Activated CD8-positive, alpha-beta T cell treated with anti-CD3 and anti-CD28 coated beads for 36 hours (primary cell): ENCODE data around the gene KCNN1. TPM values are rescaled to one million over a fixed set of nuclear protein-coding genes. Genes with fewer than 3 reads are reported as not detected.

ENCODE experiments used
- ATAC-seq: fragments of 200-7000 bp; cut with Tn5 transposase; one replicate; pipeline ENCODE4 v1.10.0; 2021; ENCODE audit warnings: mild to moderate bottlenecking, moderate library complexity
- CTCF ChIA-PET: fragments of 350-600 bp; sonication (Branson Sonifier 250); formaldehyde crosslinking; loops from one replicate; lab custom pipeline; 2021; ENCODE audit warnings: antibody characterized with exemption; lab: Charles Lee
- POLR2A ChIA-PET: fragments of 350-600 bp; sonication (Branson Sonifier 250); formaldehyde crosslinking; loops from one replicate; lab custom pipeline; 2021; ENCODE audit warnings: antibody characterized with exemption; lab: Charles Lee
- DNase-seq: peaks from one replicate; pipeline ENCODE4 v3.0.0-alpha.2; 2020
- H3K27ac Mint-ChIP-seq: one replicate; pipeline ENCODE4 v1.8.0; 2021; ENCODE audit warnings: mild to moderate bottlenecking, mixed read lengths
- H3K27me3 Mint-ChIP-seq: one replicate; pipeline ENCODE4 v1.8.0; 2021; ENCODE audit warnings: mixed read lengths
- H3K36me3 Mint-ChIP-seq: one replicate; pipeline ENCODE4 v1.8.0; 2021; ENCODE audit warnings: low read depth, mixed read lengths
- H3K4me1 Mint-ChIP-seq: one replicate; pipeline ENCODE4 v1.8.0; 2021; ENCODE audit warnings: low read depth, mixed read lengths
- H3K4me3 Mint-ChIP-seq: one replicate; pipeline ENCODE4 v1.8.0; 2021; ENCODE audit warnings: mild to moderate bottlenecking, moderate library complexity, mixed read lengths
- H3K9me3 Mint-ChIP-seq: one replicate; pipeline ENCODE4 v1.8.0; 2021; ENCODE audit warnings: mixed read lengths
- CTCF ChIP-seq: fragments of 200-600 bp; IDR thresholded peaks from one replicate; pipeline ENCODE4 v1.8.0; 2022; ENCODE audit warnings: antibody characterized with exemption, mild to moderate bottlenecking
- intact Hi-C: fragments of 100-400 bp; cut with micrococcal nuclease; formaldehyde crosslinking; loops from one replicate; pipeline ENCODE4 v1.10.0; 2022
- total RNA-seq, 2 experiments: library from RNA; stranded (reverse); gene quantifications; one replicate each; pipeline ENCODE4 v1.2.3, GENCODE V29; 2021

The KCNN1 gene
- total RNA-seq, 2 experiments from 2014 or later, result 0.25 to 1.7 TPM

GRCh38 chr19:17968362-17968761 lies 1.5 kb downstream of the KCNN1 start:
- POLR2A ChIA-PET, result interaction anchor here (1.7 kb wide), 1 partner anchor 11 kb away, joined by 4 read pairs; no protein-coding TSS in a partner anchor

GRCh38 chr19:17969096-17969792 lies 2.3 kb downstream of the KCNN1 start:
- H3K27me3 Mint-ChIP-seq, result peaks cover 32% of the 10 kb centered on the region
- intact Hi-C loops, result no loop called here
- no peaks in the 10 kb centered on the region for H3K9me3 Mint-ChIP-seq
- TF ChIP-seq CTCF, result no peak
- no peak overlapping the region for H3K27ac Mint-ChIP-seq
- ATAC-seq, result no peak
- H3K4me3 Mint-ChIP-seq, result no peak overlapping the region
- ChIA-PET CTCF (interaction anchor here (0.8 to 3.1 kb wide), 5 partner anchors 15 to 37 kb away, joined by 3 to 9 read pairs (median 4); partner anchors contain the start of gene CCDC124), POLR2A (interaction anchor here (1.7 kb wide), 1 partner anchor 11 kb away, joined by 4 read pairs; no protein-coding TSS in a partner anchor)
- peaks cover 7% of the 10 kb centered on the region for H3K4me1 Mint-ChIP-seq
- no peaks in the 10 kb centered on the region for H3K36me3 Mint-ChIP-seq
- no peak for DNase-seq

More at GRCh38 chr19:17968362-17968761, 1.5 kb downstream of the KCNN1 start:
- ATAC-seq (no peak), DNase-seq (no peak)
- intact Hi-C loops, result no loop called here
- no peak overlapping the region for H3K4me3 Mint-ChIP-seq
- no peak overlapping the region for H3K27ac Mint-ChIP-seq
- H3K4me1 Mint-ChIP-seq, result peaks cover 7% of the 10 kb centered on the region
- H3K9me3 Mint-ChIP-seq, result no peaks in the 10 kb centered on the region
- TF ChIP-seq CTCF, result no peak
- no peaks in the 10 kb centered on the region for H3K36me3 Mint-ChIP-seq
- CTCF ChIA-PET, result interaction anchor here (0.8 to 3.1 kb wide), 5 partner anchors 14 to 36 kb away, joined by 3 to 9 read pairs (median 4); partner anchors contain the start of gene CCDC124
- H3K27me3 Mint-ChIP-seq, result peaks cover 37% of the 10 kb centered on the region

- Mint-ChIP-seq H3K4me3 (no peak overlapping the region), H3K36me3 (no peaks in the 10 kb centered on the region), H3K4me1 (peaks cover 2% of the 10 kb centered on the region), H3K9me3 (no peaks in the 10 kb centered on the region), H3K27me3 (peaks cover 7% of the 10 kb centered on the region), H3K27ac (no peak overlapping the region)
- POLR2A ChIA-PET, result no interaction called here
- DNase-seq (no peak), ATAC-seq (no peak)
- intact Hi-C loops, result no loop called here
- TF ChIP-seq CTCF, result no peak
- CTCF ChIA-PET, result no interaction called here
Measured at GRCh38 chr19:17972230-17972629, 5.3 kb downstream of the KCNN1 start.

- no peak for DNase-seq
- Mint-ChIP-seq H3K4me3 (no peak overlapping the region), H3K36me3 (no peaks in the 10 kb centered on the region), H3K27me3 (peaks cover 2% of the 10 kb centered on the region), H3K4me1 (no peaks in the 10 kb centered on the region), H3K9me3 (no peaks in the 10 kb centered on the region), H3K27ac (no peak overlapping the region)
- ChIA-PET CTCF (no interaction called here), POLR2A (no interaction called here)
- intact Hi-C loops, result no loop called here
- no peak for ATAC-seq
- no peak for TF ChIP-seq CTCF
Measured at GRCh38 chr19:17973759-17974158, 6.9 kb downstream of the KCNN1 start.

- TF ChIP-seq CTCF, result no peak
- DNase-seq (no peak), ATAC-seq (no peak)
- Mint-ChIP-seq H3K4me1 (no peaks in the 10 kb centered on the region), H3K9me3 (no peaks in the 10 kb centered on the region), H3K27ac (no peak overlapping the region), H3K4me3 (no peak overlapping the region), H3K27me3 (peaks cover 2% of the 10 kb centered on the region), H3K36me3 (no peaks in the 10 kb centered on the region)
- ChIA-PET POLR2A (no interaction called here), CTCF (interaction anchor here (1.8 kb wide), 1 partner anchor 29 kb away, joined by 3 read pairs; no protein-coding TSS in a partner anchor)
- intact Hi-C loops, result no loop called here
Measured at GRCh38 chr19:17974551-17974950, 7.6 kb downstream of the KCNN1 start.
